GM12878 (cell line): ENCODE measurements around the gene DCAF7. TPM values are rescaled to one million over a fixed set of nuclear protein-coding genes. Genes with fewer than 3 reads are reported as not detected.
A peak's percentile ranks its signal among the peaks of the same experiment; 100 is the strongest.

ENCODE experiments used
- ATF2 ChIP-seq: IDR thresholded peaks from 2 replicates; pipeline ENCODE4 v1.6.1; 2012; ENCODE audit warnings: low read length, inconsistent platforms
- BCL3 ChIP-seq: IDR thresholded peaks from 2 replicates; pipeline ENCODE4 v1.6.1; 2011; ENCODE audit warnings: borderline replicate concordance, low read depth, mild to moderate bottlenecking, moderate library complexity, low read length; ENCODE audit not compliant: insufficient read depth, poor library complexity, severe bottlenecking
- BHLHE40 ChIP-seq, 2 experiments: fragments of 450-650 bp in 1 of 2; IDR thresholded peaks; 2 replicates each; pipeline ENCODE4 v1.6.1; 2011 to 2017; ENCODE audit warnings: low read depth in 2 of 2, borderline replicate concordance in 1 of 2, improper control_type of control experiment in 1 of 2, low read length in 1 of 2, mild to moderate bottlenecking in 1 of 2
- CBFB ChIP-seq: IDR thresholded peaks from 2 replicates; pipeline ENCODE4 v1.6.1; 2016; ENCODE audit warnings: antibody characterized with exemption, low read depth
- CBX3 ChIP-seq: fragments of 200-600 bp; sonication (generic); IDR thresholded peaks from 2 replicates; pipeline ENCODE4 v1.6.1; 2016; ENCODE audit warnings: low read depth, borderline replicate concordance
- CEBPB ChIP-seq, 2 experiments: fragments of 150-350 bp in 1 of 2; IDR thresholded peaks; 2 replicates each; pipeline ENCODE4 v1.6.1; 2012 to 2014; ENCODE audit warnings: low read depth in 2 of 2, low read length in 2 of 2, borderline replicate concordance in 1 of 2, inconsistent platforms in 1 of 2
- FOS ChIP-seq: IDR thresholded peaks from 3 replicates; pipeline ENCODE4 v1.6.1; 2011; ENCODE audit warnings: borderline replicate concordance; ENCODE audit not compliant: insufficient read length; ENCODE audit errors: extremely low read depth
- FOXK2 ChIP-seq: fragments of 450-650 bp; IDR thresholded peaks from 2 replicates; pipeline ENCODE4 v1.6.1; 2017; ENCODE audit warnings: mild to moderate bottlenecking, moderate library complexity
- HDGF ChIP-seq: fragments of 450-650 bp; IDR thresholded peaks from 2 replicates; pipeline ENCODE4 v1.6.1; 2016; ENCODE audit warnings: antibody characterized with exemption
- IKZF2 ChIP-seq, 2 experiments: fragments of 450-650 bp; IDR thresholded peaks; 2 replicates each; pipeline ENCODE4 v1.6.1; 2017; ENCODE audit warnings: mild to moderate bottlenecking in 2 of 2, moderate library complexity in 2 of 2
- JUNB ChIP-seq: IDR thresholded peaks from 2 replicates; pipeline ENCODE4 v1.6.1; 2016; ENCODE audit warnings: antibody characterized with exemption, mild to moderate bottlenecking
- NBN ChIP-seq: fragments of 450-650 bp; IDR thresholded peaks from 2 replicates; pipeline ENCODE4 v1.6.1; 2016
- NFIC ChIP-seq: IDR thresholded peaks from 2 replicates; pipeline ENCODE4 v1.6.1; 2012; ENCODE audit warnings: low read depth, mild to moderate bottlenecking, inconsistent platforms, low read length, moderate library complexity
- NFYB ChIP-seq: IDR thresholded peaks from 2 replicates; pipeline ENCODE4 v1.6.1; 2011; ENCODE audit warnings: low read depth, mild to moderate bottlenecking, low read length, improper control_type of control experiment, moderate library complexity; ENCODE audit not compliant: insufficient read depth
- NR2C1 ChIP-seq: fragments of 450-650 bp; IDR thresholded peaks from 2 replicates; pipeline ENCODE4 v1.6.1; 2017; ENCODE audit warnings: antibody characterized with exemption, mild to moderate bottlenecking, moderate library complexity
- NR2C2 ChIP-seq: IDR thresholded peaks from 2 replicates; pipeline ENCODE4 v1.6.1; 2011; ENCODE audit warnings: borderline replicate concordance, low read depth; ENCODE audit not compliant: control insufficient read depth, insufficient read length
- PML ChIP-seq: IDR thresholded peaks from 2 replicates; pipeline ENCODE4 v1.6.1; 2012; ENCODE audit warnings: low read length, inconsistent platforms
- POLR2A ChIP-seq: IDR thresholded peaks from 2 replicates; pipeline ENCODE4 v1.6.1; 2011; ENCODE audit warnings: low read depth, mild to moderate bottlenecking, low read length
- POU2F2 ChIP-seq: IDR thresholded peaks from 3 replicates; pipeline ENCODE4 v1.6.1; 2011; ENCODE audit warnings: low read depth, mild to moderate bottlenecking, low read length, borderline replicate concordance
- RBBP5 ChIP-seq: fragments of 200-600 bp; sonication (generic); conservative IDR thresholded peaks from 2 replicates; pipeline ENCODE4 v1.6.1; 2016
- RUNX3 ChIP-seq: IDR thresholded peaks from 2 replicates; pipeline ENCODE4 v1.6.1; 2012; ENCODE audit warnings: low read length, inconsistent platforms
- SIN3A ChIP-seq: IDR thresholded peaks from 2 replicates; pipeline ENCODE4 v1.6.1; 2012; ENCODE audit warnings: low read depth, low read length, improper control_type of control experiment
- SIX5 ChIP-seq: IDR thresholded peaks from 2 replicates; pipeline ENCODE4 v1.6.1; 2011; ENCODE audit warnings: mild to moderate bottlenecking, low read depth, low read length, moderate library complexity; ENCODE audit not compliant: severe bottlenecking
- SPI1 ChIP-seq: IDR thresholded peaks from 2 replicates; pipeline ENCODE4 v1.6.1; 2011; ENCODE audit warnings: low read depth, mild to moderate bottlenecking, low read length, moderate library complexity, borderline replicate concordance; ENCODE audit not compliant: insufficient read depth
- SREBF2 ChIP-seq: IDR thresholded peaks from 2 replicates; pipeline ENCODE4 v1.6.1; 2012; ENCODE audit warnings: mild to moderate bottlenecking, low read length
- SRF ChIP-seq, 2 experiments: IDR thresholded peaks; 2 replicates each; pipeline ENCODE4 v1.6.1; 2011; ENCODE audit warnings: low read depth in 2 of 2, low read length in 2 of 2, mild to moderate bottlenecking in 1 of 2, moderate library complexity in 1 of 2
- STAT1 ChIP-seq: fragments of 450-650 bp; conservative IDR thresholded peaks from 2 replicates; pipeline ENCODE4 v1.6.1; 2014; ENCODE audit warnings: antibody characterized with exemption, mild to moderate bottlenecking
- STAT3 ChIP-seq: IDR thresholded peaks from 2 replicates; pipeline ENCODE4 v1.6.1; 2011; ENCODE audit warnings: low read depth, low read length, improper control_type of control experiment
- TBL1XR1 ChIP-seq: IDR thresholded peaks from 2 replicates; pipeline ENCODE4 v1.6.1; 2012; ENCODE audit warnings: low read depth, low read length, improper control_type of control experiment
- TCF7 ChIP-seq: IDR thresholded peaks from 2 replicates; pipeline ENCODE4 v1.6.1; 2014; ENCODE audit warnings: antibody characterized with exemption, borderline replicate concordance
- ZNF24 ChIP-seq: fragments of 450-650 bp; IDR thresholded peaks from 2 replicates; pipeline ENCODE4 v1.6.1; 2017; ENCODE audit warnings: antibody characterized with exemption, mild to moderate bottlenecking
- ZZZ3 ChIP-seq: IDR thresholded peaks from 2 replicates; pipeline ENCODE4 v1.6.1; 2011; ENCODE audit warnings: low read depth; ENCODE audit not compliant: control insufficient read depth, insufficient read length
- polyA plus RNA-seq, 11 experiments: library from polyadenylated mRNA; depleted of rRNA in 4 of 11; unstranded in 6 of 11; stranded (reverse) in 5 of 11; fragments of >200 nt; fragmentation: Nextera tagmentation in 4 of 11; fragmentation: Illumina TruSeq in 1 of 11; extraction: Ambion mirVana in 4 of 11; extraction: Trizol in 1 of 11; gene quantifications; 1 replicate in 1 of 11; 2 replicates in 10 of 11; pipeline versions ENCODE4 v1.2.1 to v1.2.3, GENCODE V29; 2011 to 2016; ENCODE audit warnings: inconsistent platforms in 2 of 11, missing spikeins in 2 of 11, low read depth in 1 of 11
- total RNA-seq, 4 experiments: library from RNA; depleted of rRNA in 3 of 4; stranded (reverse); fragments of >200 nt in 3 of 4; fragmentation: Illumina TruSeq in 1 of 4; extraction: Trizol in 1 of 4; gene quantifications; 2 replicates each; pipeline versions ENCODE4 v1.2.1 to v1.2.3, GENCODE V29; 2013 to 2021

Gene DCAF7
- total and polyA plus RNA-seq, 10 of the 15 experiments (the other 5 are each of a cell fraction or from before 2014, with no cell fraction given), result 27.0 to 103 (median 54.5) TPM

GRCh38 chr17:63621684-63622573 lies 71.7 kb downstream of the DCAF7 start, which contains the start of gene MAP3K3 (continued):
- no peak for TF ChIP-seq FOXK2
- TF ChIP-seq NR2C2, result no peak
- TF ChIP-seq FOS, result peak; percentile 50
- TF ChIP-seq IKZF2 (IDR thresholded peaks at IDR 0.05), result peak; percentile 82 to 90
- peak; percentile 2 for TF ChIP-seq SIX5
- no peak for TF ChIP-seq SPI1
- TF ChIP-seq BCL3, result no peak
- TF ChIP-seq POLR2A, result peak; percentile 92
- no peak for TF ChIP-seq TCF7
- TF ChIP-seq STAT1, result no peak
- TF ChIP-seq JUNB, result no peak
- peak; percentile 100 for TF ChIP-seq HDGF
- TF ChIP-seq ZNF24, result no peak
- TF ChIP-seq NR2C1, result no peak
- TF ChIP-seq RBBP5, result no peak
- no peak for TF ChIP-seq ATF2
- TF ChIP-seq NBN, result 0 out of 2 replicates have a peak, but pooled peaks have one; percentile 28
- TF ChIP-seq STAT3, result no peak
- peak in 1 of 2 experiments; percentile 57; a peak in 2 of 4 replicates for TF ChIP-seq BHLHE40 (IDR thresholded peaks at IDR 0.05; ENCODE audit: borderline replicate concordance in 1 of 2, low read depth in 2 of 2, low read length in 1 of 2)
- no peak for TF ChIP-seq NFIC
- 0 out of 4 replicates have a peak, but pooled peaks of 1 of the 2 experiments have one; percentile 20 for TF ChIP-seq SRF (IDR thresholded peaks at IDR 0.05; ENCODE audit: low read depth in 2 of 2, low read length in 2 of 2)
- TF ChIP-seq CBFB, result no peak
- TF ChIP-seq RUNX3, result no peak; the same call in 1 of the 2 replicates
- peak; percentile 91 for TF ChIP-seq NFYB
- TF ChIP-seq SREBF2, result no peak
- peak; percentile 32; the same call in 1 of the 2 replicates for TF ChIP-seq SIN3A
- no peak; the same call in 2 of the 3 replicates for TF ChIP-seq POU2F2
- peak; percentile 76; the same call in 1 of the 2 replicates for TF ChIP-seq PML
- no peak for TF ChIP-seq CEBPB (IDR thresholded peaks at IDR 0.05; ENCODE audit: borderline replicate concordance in 1 of 2, low read depth in 2 of 2, low read length in 2 of 2)
- no peak for TF ChIP-seq CBX3
- TF ChIP-seq TBL1XR1, result no peak
- TF ChIP-seq ZZZ3, result no peak
